Stimulated activated CD4-positive, alpha-beta T cell treated with anti-CD3 and anti-CD28 coated beads, Interleukin-12 subunit alpha, Interleukin-12 subunit beta, amount 100 ng/mL, for 4 hours (primary cell): ENCODE data around the gene ERP44.
A peak's percentile ranks its signal among the peaks of the same experiment; 100 is the strongest.
"Not testable (repeated sequence)": the region's sequence is repeated elsewhere in the genome, so short reads cannot be mapped to it uniquely, and the experiment has no call there.

Experiments used
- DNase-seq: peaks from one replicate; pipeline ENCODE4 v3.0.0-alpha.2; 2020

Gene ERP44

DNA sequence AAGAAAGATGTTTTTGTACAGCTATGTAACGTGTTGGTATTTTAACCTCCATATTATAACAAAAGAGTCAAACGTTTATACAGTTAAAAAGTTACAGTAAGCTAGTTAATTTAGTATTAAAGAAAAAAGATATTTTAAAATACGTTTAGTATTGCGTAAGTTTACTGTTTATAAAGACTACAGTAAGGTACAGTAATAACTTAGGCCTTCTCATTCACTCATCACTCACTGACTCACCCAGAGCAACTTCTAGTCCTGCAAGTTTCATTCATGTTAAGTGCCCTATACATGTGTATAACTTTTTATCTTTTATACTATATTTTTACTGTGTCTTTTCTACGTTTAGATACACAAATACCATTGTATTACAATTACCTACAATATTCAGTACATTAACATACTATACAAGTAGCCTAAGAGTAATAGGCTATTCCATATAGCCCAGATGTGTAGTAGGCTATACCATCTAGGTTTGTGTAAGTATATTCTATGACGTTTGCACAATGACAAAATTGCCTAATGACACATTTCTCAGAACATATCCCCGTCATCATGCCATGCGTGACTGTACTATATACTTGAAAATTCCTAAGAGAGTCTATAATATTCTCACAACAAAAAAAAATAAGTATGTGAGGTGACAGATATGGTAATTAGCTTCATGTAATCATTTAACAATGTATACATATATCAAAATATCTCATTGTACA is 33.8 kb downstream of the ERP44 start:
- DNase-seq = no peak

DNA sequence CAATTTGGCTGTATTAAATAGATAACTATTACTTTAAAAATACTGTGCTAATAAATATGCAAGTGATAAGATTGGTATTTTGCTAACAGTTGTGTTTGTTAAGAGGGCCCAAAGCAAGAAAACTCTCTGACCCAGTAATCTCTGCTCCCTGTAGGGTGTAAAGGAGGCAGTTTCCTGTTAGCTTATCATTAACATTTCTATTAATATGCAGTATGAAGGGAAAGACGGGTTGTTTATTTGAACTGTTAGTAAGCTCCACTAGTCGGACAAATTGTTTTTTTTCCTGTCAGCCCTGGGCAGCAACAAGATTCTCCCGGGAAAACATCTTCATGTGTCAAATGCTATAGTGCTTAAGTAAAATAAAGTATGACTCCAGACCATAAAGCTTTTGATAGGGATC is 35.6 kb downstream of the ERP44 start:
- DNase-seq = no peak

DNA sequence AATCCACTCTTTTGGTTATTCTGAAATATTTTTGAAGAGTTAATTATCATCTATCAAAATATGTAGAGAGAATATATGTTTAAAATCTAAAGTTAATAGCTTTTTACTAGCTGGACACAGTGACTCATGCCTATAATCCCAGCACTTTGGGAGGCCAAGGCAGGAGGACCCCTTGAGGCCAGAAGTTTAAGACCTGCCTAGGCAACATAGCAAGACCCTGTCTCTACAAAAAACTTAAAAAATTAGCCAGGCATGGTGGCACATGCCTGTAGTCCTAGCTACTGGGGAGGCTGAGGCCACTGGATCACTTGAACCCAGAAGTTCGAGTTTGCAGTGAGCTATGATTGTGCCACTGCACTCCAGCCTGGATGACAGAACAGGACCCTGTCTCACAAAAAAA is 36.1 kb downstream of the ERP44 start:
- not testable (repeated sequence) for DNase-seq

DNA sequence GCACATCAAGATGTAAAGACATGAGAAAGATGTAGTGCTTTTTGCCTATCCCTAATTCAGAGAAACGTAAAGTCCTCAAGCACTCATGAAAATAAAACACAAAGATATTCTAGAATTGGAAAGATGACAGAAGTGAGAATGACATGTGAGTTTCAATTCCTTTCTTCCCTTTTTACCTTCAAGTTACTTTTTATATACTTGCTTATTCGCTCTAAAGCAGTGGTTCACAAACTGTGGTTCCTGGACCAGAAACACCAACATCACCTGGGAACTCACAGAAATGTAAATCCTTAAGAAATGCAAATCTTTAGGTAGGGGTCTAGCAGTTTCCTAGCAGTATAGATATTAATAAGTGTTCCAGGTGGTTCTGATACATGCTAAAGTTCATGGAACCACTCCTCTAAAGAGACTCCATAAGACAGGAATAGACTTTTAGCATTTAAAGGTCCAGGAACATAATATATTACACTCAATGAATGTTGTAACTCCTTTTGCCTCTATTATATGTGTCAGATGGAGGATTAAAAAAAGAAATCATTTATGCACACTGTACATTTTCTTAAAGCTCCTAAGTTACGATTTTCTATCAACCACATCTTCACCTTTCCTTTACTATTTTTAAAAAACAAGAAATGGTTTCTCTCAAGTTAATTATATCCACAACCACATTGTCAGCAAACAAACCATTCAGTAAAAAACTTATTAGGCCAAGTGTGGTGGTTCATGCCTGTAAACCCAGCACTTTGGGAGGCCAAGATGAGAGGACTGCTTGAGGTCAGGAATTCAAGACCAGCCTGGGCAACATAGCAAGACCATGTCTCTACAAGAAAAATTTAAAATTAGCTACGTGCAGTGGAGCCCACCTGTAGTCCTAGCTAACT is 39.9 kb downstream of the ERP44 start:
- DNase-seq = no peak

DNA sequence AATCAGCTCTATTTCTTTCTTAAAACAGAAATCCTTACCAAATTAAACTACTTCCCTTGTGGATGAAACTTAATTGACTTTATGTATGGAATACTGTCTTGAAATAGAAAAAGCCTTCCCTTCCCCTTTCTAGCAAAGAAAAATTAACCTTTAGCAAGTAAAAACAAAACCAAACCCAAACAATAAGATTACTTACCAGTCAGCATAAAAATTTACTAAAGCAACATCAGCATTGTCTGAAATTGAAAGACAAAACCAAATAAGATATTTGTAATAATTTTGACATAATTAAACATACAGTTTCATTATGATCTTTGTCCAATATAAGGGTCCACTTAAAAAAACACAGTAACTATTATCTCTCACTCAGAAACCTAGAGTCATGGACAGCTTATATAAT is 41.2 kb downstream of the ERP44 start:
- no peak for DNase-seq

DNA sequence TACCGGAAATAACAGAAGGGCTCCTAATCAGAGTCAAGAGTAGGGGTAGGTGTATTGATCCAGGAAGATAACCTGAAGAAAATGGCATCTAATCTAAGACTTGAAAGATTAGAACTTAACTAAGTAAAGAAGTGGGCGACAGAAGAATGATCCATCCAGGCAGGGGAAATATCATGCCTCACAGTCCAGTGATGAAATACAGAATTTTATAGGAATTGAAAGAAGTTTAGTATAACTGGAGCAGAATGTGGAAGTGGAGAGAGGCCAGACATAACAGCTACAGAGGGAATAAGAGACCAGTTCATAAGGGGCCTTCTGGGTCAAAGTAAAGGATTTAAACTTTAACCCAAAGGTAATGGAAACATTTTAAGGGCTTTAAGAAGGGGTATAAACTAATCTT is 42.2 kb downstream of the ERP44 start:
- no peak for DNase-seq

DNA sequence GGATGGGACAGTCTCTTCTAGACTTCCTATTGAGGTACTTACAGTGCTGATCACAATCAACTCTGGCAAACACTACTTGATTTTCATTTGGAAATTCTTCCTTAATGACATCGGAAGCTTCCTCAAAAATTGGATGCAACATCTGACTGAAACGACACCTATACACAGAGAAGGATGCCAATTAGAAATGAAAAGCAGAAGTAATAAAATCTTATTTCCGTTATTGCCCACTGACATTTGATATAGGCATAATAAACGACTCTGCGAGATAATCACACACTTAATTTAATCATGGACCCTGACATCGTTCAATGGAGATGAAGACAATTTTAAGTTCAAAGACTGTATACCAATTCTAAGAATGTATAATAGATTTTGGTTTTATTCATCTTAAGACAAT is 46.4 kb downstream of the ERP44 start:
- DNase-seq = no peak

DNA sequence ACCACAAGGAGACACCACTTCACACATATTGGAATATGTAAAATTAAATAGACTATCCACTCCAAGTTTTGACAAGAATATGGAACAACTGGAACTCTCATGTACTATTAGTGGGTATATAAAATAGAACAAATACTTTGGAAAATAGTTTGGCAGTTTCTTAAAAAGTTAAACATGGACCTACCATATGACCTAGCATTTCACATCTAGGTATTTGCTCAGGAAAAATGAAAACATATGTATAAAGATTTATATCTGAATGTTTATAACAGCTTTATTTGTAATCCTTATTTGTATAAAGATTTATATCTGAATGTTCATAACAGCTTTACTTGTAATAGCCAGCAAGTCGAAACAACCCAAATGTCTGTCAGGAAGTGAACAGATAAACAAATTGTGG is 49.2 kb downstream of the ERP44 start:
- no peak for DNase-seq

DNA sequence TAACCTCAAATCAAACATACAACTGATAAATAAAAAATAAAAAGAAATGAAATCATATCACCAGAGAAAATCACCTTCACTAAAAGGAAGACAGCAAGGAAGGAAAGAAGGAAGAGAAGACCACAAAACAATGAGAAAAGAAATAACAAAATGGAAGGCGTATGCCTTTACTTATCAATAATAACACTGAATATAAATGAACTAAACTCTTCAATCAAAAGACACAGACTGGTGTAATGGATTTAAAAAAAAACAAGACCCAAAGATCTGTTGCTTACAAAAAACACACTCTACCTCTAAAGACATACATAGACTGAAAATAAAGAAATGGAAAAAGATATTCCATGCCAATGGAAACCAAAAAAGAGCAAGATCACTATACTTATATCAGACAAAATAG is 60.3 kb downstream of the ERP44 start:
- no peak for DNase-seq

DNA sequence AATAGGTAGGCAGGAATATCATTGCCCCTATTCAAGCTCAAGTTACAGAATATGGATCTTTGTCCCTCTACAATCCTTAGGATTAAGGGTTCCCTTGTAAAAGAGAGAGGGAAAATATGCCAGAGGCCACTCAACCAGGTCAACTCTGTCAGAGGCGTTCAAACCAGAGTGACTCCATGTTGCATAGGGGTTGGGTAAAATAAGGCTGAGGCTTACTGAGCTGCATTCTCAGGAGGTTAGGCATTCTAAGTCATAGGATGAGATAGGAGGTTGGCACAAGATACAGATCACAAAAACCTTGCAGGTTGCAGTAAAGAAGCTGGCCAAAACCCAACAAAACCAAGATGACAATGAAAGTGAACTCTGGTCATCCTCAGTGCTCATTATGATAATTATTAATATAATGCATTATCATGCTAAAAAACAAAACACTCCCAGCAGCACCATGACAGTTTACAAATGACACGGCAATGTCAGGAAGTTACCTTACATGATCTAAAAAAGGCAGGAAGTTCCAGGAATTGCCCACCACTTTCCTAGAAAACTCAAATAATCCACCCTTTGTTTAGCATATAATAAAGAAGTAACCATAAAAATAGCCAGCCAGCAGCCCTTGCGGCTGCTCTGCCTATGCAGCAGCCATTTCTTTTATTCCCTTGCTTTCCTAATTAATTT is 64.8 kb downstream of the ERP44 start:
- DNase-seq = no peak

DNA sequence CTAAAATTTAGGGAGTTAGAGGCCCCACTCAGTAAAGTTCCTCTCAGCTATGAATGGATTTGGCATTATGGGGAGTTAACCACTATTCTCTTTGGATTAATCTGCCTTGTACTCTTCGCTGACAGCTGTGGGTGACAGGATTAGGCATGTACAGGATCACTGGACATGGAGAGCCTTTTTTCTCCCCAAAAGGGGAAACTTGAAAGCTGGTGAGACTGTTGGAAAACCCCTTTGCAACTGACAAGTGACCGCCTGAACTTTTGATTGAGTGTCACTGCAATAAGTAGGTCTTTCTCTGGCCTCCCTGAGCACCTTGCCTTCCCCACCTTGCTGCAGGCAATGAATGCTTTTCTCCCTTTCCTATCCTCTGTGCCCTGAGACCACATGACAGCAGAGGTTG is 68.3 kb downstream of the ERP44 start:
- DNase-seq = no peak

DNA sequence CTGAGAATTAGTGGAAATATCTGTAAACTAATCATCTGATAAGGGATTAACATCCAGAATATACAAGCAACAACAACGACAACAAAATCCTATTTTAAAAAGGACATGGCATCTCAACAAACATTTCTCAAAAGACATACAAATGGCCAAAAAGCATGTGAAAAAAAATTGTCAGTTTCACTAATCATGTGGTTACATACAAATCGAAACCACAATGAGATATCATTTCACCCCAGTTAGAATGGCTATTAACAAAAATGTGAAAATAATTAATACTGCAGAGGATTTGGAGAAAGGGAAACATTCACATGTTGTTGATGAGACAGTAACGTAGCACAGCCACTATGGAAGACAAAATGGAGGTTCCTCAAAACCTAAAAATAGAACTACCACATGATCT is 69.5 kb downstream of the ERP44 start:
- DNase-seq = no peak

DNA sequence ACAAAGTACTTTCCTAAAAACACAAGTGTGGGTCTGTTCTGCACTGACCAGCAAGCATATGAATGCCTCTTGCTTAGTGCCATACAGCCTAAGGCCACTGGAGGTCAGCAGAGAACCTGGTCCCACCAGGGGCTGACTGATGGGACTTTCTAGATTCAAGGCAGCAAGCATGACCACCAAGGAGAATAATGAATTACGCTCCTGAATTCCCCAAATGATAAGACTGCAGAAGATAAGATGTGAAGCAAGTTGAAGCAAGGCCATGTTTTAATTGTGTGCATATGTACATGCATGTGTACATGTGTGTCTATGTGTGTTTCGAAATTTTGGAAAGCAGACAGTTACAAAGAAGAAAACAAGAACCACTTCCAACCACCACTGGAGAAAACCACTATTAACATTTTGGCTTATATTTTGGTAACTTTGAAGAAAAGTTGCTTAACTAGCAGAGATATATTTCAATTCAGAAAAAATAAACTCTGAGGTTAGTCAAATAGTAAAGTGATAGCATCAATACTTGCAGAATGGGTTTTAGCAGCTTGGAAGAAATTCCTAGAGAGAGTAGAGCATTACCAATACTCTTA is 70.5 kb downstream of the ERP44 start:
- DNase-seq = peak; percentile 56

DNA sequence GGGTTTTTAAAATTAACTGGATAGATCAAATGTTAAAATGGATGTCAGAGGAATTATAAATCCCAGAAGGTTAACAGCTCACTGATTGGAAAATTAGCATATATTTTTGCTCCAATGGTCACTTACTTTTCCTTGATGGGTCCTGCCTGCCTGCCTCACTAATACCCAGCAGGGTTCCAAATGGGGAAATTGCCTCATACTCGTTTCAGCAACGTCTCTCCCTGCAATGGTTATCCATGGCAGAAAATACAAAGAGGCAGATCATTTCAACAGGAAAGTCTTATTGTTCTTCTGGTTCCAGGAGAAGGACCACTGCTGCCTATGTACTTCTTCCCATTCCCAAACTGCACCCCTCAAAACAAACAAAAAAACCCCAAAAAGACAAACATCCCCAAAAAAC is 71.3 kb downstream of the ERP44 start:
- no peak for DNase-seq

DNA sequence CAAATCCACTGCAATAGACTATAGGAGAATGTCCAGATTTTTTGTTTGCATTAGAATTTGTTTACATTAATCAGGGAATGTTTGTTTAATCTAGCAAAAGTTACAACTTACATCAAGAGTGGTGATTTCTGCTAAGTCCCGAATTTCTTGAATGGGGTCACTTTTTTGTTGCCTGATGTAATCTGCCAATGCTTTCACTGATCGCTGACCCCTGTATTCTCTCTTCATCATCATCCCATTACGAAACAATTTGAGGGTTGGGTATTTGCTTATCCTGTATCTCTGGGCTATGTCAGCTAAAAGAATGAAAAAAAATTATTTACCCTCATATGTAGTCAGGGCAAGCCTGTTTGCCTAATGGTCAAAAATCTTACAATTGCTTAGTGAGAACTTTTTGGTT is 76.9 kb downstream of the ERP44 start:
- DNase-seq = no peak

DNA sequence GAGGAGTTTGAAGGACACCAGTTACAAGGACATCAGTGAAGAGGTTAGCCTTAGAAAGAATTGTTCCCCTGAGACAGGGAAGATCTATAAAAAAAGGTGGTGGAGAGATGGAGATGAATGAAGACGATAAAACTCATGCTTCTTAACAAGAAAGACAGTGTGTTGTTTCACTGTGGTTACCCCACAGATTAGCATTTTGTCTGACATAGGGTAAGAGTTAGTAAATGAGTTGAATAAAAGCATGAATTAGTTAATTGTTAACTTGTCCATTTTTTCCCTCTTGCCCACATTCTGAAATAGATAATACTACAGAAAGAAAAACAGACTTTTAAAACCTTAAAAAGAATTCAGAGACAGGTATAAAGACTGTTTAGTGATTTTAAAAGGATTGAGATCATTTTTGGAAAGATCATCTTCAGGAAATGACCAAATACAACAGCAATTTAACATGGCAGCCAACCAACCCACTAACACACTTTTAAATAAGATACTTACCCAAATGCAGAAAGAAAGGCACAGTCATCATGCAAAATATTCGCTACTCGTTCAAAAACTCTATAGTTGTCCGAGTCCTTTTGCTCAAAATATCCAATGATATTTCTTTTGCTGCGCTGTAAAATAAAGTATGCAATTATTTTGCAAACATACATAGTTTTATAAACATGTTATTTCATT is 78.5 kb downstream of the ERP44 start:
- no peak for DNase-seq

DNA sequence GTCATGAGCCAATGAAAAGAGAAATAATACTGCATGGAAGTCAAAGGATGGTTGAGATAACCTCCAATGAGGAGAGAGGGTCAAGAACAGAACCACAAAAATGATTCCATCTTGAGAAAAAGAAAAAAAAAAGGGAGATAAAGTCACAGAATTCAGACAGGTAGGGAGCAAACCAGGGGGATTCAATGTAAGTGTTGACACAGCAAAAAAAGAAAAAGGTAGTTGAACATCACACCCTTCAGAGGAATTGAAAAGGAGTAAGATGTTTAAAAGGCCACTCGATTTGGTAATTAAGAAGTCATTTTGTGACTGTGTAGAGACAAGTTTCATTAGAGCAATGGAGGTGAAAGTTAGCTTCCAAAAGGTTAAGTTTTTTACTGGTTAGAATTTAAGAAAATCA is 79.3 kb downstream of the ERP44 start:
- DNase-seq = no peak

DNA sequence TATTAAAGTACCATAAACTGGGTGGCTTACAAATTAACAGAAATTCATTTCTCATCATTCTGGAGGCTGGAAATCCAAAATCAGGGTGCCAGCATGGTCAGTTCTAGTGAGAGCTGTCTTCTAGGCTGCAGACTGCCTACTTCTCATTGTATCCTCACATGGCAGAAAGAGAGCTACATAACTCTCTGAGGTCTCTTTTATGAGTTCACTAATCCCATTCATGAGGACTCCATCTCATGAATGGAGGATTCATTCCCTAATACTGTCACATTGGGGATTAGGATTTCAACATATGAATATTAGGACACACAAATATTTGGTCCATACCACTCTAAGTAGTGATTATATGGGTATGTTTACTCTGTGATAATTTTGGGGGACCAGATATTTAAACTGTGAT is 84.0 kb downstream of the ERP44 start:
- DNase-seq = no peak

DNA sequence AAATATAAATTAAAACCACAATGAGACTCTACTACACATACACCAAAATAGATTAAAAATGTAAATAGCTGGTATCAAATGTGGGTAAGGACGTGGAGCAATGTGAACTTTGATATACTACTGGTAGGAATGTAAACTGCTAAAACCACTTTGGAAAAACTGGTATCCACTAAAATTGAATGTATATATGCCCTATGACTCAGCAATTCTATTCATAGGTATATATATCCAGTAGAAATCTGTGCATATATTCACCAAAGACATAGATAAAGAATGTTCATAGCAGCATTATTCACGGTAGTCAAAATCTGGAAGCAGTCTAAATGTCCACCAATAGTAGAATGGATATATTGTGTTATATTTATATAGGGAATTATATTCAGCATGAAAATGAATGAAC is 85.2 kb downstream of the ERP44 start:
- no peak for DNase-seq

DNA sequence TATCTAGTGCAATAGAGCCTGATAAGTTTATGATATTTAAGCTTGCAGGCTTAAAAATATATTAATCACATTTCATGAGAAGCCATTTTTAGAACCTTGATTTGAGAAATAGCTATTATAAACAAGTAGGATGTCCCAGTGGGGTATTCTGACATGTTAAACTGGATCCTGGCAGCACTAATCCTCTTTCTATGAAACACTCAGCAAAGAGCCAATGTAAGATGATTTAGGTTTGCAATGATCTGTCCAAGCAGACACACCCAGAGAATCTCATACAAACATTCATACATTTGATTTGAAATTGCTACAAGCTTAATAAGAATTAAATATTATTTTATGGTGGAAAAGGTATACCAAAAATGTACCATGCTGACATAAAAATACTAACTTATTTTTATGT is 86.5 kb downstream of the ERP44 start:
- no peak for DNase-seq

DNA sequence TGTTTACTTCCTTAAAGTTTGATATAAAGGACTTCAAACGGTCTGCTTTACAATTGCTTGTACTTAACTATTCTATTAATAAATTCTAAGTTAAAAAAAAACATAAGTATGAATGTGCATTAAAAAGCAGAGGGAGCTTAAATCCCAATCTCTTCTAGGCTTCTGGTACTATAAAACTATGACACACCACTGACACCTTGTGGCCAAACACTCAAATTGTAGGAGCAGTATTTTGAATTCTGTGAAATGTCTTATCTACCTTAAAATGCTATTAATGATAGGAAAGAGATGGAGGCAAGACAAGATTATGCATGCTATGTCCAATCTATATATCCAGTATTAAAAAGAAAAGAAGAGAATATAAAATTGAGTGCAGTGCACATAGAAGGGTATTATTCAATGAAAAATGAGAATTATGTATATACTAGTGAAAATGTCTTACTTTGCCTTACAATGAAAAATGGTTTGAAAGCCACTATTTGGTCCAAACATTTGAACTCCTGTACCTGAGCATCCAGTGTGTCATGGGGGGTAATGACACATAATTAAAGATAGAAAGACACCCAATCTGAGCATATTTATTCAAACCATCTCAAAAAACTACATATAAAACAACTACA is 87.6 kb downstream of the ERP44 start:
- DNase-seq = no peak

DNA sequence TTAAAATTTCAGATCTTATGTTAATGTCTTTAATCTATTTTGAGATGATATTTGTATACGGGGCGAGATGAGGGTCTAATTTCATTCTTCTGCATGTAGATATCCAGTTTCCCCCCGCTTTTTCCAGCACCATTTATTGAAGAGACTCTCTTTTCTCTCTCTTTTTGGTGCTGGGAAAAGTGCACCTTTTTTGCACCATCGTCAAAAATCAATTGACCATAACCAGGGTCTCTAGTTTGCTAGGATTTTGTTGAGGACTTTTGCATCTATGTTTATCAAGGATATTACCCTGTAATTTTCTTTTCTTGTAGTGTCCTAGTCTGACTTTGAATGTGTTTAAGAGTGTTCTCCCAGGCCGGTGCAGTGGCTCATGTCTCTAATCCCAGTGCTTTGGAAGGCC is 99.0 kb downstream of the ERP44 start:
- no peak for DNase-seq

DNA sequence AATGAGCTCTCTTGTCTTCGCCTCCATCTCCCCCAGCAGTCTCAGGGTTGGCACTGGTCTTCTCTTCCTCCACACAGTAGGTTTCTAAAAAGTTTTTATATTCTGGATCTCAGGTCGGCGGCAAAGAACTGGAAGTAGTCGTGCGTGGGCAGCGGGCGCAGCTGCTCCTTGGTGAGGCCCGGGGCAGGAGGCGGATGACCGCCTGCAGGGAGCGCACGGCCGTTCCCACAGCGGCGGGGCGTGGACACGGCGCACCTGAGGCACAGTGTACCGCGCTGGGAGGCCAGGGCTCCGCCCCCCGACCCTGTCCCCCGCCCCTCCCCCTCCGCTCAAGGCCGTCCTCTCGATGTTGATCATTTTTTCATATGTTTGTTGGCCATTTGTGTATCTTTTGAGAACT is 99.9 kb downstream of the ERP44 start:
- no peak for DNase-seq
